Measurements from ENCODE around the gene TEX55.
A peak's percentile ranks its signal among the peaks of the same experiment; 100 is the strongest.

DNA sequence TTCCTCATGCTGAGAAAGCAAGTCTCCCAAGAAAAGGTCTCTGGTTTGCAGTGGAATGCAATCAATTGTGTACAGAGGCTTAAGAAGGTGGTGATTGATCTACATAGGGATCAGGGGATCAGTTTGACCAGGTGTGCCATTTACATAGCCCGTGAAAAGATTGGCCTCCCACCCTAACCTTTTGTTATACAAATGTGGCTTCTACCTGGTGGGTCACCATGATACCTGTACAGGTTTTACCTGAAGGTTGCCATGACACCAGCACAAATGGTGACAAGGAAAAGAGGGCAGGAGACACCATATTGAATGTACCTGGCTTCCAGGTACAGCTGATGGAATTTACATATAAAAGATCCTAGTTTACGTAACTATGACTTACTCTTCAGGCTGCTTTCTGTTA is 25.5 kb upstream of the TEX55 start:
- TF ChIP-seq, protein P1, sequence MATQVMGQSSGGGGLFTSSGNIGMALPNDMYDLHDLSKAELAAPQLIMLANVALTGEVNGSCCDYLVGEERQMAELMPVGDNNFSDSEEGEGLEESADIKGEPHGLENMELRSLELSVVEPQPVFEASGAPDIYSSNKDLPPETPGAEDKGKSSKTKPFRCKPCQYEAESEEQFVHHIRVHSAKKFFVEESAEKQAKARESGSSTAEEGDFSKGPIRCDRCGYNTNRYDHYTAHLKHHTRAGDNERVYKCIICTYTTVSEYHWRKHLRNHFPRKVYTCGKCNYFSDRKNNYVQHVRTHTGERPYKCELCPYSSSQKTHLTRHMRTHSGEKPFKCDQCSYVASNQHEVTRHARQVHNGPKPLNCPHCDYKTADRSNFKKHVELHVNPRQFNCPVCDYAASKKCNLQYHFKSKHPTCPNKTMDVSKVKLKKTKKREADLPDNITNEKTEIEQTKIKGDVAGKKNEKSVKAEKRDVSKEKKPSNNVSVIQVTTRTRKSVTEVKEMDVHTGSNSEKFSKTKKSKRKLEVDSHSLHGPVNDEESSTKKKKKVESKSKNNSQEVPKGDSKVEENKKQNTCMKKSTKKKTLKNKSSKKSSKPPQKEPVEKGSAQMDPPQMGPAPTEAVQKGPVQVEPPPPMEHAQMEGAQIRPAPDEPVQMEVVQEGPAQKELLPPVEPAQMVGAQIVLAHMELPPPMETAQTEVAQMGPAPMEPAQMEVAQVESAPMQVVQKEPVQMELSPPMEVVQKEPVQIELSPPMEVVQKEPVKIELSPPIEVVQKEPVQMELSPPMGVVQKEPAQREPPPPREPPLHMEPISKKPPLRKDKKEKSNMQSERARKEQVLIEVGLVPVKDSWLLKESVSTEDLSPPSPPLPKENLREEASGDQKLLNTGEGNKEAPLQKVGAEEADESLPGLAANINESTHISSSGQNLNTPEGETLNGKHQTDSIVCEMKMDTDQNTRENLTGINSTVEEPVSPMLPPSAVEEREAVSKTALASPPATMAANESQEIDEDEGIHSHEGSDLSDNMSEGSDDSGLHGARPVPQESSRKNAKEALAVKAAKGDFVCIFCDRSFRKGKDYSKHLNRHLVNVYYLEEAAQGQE (IDR thresholded peaks at IDR 0.05; ENCODE audit: unreplicated experiment), result no peak
- no peak for TF ChIP-seq CREB1 (CRISPR knock-in tag; IDR thresholded peaks at IDR 0.05; ENCODE audit: low read depth)
- TF ChIP-seq, protein P2, sequence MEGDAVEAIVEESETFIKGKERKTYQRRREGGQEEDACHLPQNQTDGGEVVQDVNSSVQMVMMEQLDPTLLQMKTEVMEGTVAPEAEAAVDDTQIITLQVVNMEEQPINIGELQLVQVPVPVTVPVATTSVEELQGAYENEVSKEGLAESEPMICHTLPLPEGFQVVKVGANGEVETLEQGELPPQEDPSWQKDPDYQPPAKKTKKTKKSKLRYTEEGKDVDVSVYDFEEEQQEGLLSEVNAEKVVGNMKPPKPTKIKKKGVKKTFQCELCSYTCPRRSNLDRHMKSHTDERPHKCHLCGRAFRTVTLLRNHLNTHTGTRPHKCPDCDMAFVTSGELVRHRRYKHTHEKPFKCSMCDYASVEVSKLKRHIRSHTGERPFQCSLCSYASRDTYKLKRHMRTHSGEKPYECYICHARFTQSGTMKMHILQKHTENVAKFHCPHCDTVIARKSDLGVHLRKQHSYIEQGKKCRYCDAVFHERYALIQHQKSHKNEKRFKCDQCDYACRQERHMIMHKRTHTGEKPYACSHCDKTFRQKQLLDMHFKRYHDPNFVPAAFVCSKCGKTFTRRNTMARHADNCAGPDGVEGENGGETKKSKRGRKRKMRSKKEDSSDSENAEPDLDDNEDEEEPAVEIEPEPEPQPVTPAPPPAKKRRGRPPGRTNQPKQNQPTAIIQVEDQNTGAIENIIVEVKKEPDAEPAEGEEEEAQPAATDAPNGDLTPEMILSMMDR (conservative IDR thresholded peaks at IDR 0.05; ENCODE audit: low read depth in 2 of 2), result no peak
- TF ChIP-seq POLR2AphosphoS5 (IDR thresholded peaks at IDR 0.05; ENCODE audit: low read depth), result no peak
- no peak for TF ChIP-seq ZNF331 (CRISPR knock-in tag; IDR thresholded peaks at IDR 0.05; ENCODE audit: low read depth)
- no peak for TF ChIP-seq STAT1 (IDR thresholded peaks at IDR 0.05; ENCODE audit: unreplicated experiment)
- TF ChIP-seq EZH2 (IDR thresholded peaks at IDR 0.05; ENCODE audit: low read depth, unreplicated experiment), result no peak
- TF ChIP-seq ZNF114 (CRISPR knock-in tag; IDR thresholded peaks at IDR 0.05), result 0 out of 2 replicates have a peak, but pooled peaks have one; percentile 51
- TF ChIP-seq JUNB (IDR thresholded peaks at IDR 0.05; ENCODE audit: unreplicated experiment), result no peak
- no peak for TF ChIP-seq EZH2phosphoT487 (IDR thresholded peaks at IDR 0.05; ENCODE audit: unreplicated experiment)

Data from GM23338 (cell line).